ENCODE results near the gene AVPR2.

AVPR2 gene

DNA sequence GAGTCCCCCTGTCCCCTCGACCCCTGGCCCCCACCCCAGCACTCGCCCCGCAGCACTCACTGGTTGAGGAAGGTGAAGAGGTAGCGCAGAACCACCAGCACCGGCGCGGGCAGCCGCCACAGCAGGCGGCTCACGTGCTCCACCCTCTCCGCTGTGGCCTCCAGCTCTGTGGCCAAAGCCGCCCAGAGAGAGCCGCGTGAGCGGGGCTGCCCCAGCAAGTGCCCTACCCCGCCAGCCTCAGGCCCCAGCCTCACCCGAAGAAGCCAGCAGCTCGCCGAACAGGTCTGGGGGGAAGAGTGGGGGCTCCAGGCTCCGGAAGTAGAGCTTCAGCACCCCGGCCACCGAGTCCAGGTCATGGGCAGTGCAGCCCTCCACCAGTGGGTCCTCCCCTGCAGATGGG, 6.0 kb downstream of the AVPR2 start:
- in situ Hi-C loops (cut with MboI; ENCODE audit: low sequenced_read_pairs): no loop called here

DNA sequence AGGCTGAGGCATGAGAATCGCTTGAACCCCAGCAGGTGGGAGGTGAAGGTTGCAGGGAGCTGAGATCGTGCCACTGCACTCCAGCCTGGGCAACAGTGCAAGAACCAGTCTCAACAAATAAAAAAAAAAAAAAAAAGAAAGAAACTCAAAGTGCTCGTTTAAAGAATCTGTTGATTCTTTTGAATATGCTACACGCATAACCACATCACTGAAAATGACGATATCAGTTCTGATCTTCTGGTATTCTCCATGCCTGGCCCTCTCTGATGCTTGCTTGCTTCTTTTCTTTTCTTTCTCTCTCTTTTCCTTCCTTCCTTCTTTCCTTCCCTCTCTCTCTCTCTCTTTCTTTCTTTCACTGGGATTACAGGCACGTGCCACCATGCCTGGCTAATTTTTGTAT, 7.3 kb downstream of the AVPR2 start:
- in situ Hi-C loops (cut with MboI; ENCODE audit: low sequenced_read_pairs): no loop called here

DNA sequence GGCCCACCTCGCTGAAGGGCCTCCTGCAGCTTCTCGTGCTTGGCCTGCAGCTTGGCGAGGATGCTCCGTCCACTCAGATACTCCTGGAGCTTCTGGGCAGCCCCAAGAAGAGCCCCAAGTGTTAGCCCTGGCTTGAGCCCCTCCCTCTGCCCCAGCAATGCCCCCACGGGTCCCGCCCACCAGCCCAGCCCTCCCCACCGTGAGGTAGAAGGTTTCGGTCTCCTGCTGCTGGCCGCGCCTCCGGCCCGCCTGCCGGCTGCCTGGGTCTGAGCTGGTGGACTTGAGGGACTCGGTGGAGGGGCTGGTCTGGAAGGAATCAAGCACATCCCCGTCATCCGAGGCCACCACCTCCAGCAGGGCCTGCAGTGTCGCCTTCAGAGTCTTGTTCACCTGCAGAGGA, 8.7 kb downstream of the AVPR2 start:
- in situ Hi-C loops (cut with MboI; ENCODE audit: low sequenced_read_pairs): no loop called here

DNA sequence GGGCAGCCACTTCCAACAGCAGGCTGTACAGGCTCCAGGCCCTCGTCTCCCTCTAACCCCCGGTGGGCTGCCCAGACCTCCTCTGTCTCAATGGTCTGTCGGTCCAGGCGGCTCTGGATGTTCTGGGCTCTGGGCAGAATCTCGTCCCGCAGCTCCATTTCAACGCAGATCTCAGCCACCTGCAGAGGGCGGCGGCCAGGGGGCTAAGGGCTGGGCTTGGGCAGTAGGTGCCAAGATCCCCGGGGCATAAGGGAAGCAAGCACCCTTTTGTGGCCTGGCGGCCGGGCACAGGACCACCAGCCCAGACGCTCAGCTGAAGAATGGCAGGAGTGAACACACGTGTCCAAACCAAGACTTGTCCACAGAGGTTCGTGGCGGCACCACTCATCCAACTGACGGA, 9.2 kb downstream of the AVPR2 start:
- in situ Hi-C loops (cut with MboI; ENCODE audit: low sequenced_read_pairs): no loop called here

DNA sequence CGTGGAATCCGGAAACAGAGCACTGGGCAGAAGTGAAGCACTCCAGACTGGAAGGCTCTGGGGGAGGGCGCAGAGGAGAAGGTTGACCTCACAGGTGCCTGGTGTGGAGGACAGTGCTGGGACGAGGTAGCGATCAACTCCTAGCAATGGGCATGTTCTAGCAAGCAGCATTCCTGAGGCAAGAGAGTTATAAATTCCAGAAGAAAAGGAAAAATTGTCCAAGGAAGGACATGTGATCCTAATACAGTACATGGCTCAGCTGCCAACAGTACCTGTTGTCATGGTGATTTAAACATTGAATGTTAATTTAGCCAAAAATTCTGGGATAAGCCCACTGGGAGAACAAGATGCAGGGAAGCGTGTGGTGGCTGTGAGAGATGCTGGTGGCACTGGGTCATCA, 13.4 kb downstream of the AVPR2 start:
- in situ Hi-C loops (cut with MboI; ENCODE audit: low sequenced_read_pairs): no loop called here

DNA sequence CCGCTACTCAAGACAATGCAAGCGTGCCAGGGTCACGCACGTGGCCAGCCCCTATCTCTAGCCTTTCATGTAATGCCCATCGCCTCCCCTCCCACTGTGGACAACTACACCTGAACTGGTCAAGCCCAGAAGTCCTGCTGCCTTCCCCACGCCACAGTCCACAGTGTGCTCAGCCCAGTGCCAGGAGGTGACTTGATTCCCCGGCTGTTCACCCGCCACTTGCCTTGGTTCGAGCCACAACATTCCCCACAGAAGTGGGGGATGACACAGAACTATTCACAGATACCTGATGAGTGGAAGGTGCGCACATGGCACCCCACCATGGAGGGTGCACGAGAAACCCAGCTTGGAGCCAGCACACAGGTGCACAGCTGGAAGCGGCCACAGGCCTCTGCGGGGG, 14.8 kb downstream of the AVPR2 start:
- in situ Hi-C loops (cut with MboI; ENCODE audit: low sequenced_read_pairs): no loop called here

DNA sequence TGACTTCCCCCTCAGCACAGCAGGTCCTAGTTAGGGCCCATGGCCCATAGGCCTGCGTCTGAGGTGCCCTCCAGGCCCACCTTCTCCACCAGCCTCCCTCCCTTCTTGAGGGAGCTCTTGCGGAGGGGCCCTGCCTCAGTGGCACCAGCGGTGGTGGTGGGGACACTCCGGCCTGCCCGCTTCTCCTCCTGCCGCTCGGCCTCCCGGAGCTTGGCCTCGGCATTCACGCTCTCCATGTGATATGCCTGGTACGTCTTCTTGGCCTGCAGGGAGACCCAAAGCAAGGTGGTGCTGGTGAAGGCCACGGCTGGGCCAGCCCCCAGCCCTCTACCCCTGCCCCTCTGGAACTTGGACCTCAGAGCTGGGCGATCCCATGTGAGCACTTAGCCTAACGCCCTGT, 16.1 kb downstream of the AVPR2 start:
- in situ Hi-C loops (cut with MboI; ENCODE audit: low sequenced_read_pairs): no loop called here

DNA sequence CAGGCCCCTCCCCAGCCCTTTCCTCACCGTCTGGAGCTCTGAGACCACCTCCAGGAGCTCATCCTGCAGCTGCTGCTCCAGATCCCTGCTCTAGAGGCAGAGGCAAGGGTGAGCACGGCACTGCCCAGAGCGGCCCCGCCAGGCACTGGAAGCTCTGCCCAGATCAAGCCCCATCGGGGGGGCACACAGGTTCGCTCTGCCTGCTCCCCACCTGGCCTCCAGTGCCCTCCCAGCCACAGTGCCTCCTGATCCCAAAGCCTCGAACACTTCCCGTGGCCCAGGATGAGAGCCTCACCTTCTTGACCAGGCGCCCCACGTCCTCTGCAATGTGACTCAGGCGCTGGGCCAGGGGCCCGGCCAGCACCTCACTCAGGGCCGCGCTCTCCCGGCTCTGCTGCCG, 16.6 kb downstream of the AVPR2 start:
- in situ Hi-C loops (cut with MboI; ENCODE audit: low sequenced_read_pairs): no loop called here

DNA sequence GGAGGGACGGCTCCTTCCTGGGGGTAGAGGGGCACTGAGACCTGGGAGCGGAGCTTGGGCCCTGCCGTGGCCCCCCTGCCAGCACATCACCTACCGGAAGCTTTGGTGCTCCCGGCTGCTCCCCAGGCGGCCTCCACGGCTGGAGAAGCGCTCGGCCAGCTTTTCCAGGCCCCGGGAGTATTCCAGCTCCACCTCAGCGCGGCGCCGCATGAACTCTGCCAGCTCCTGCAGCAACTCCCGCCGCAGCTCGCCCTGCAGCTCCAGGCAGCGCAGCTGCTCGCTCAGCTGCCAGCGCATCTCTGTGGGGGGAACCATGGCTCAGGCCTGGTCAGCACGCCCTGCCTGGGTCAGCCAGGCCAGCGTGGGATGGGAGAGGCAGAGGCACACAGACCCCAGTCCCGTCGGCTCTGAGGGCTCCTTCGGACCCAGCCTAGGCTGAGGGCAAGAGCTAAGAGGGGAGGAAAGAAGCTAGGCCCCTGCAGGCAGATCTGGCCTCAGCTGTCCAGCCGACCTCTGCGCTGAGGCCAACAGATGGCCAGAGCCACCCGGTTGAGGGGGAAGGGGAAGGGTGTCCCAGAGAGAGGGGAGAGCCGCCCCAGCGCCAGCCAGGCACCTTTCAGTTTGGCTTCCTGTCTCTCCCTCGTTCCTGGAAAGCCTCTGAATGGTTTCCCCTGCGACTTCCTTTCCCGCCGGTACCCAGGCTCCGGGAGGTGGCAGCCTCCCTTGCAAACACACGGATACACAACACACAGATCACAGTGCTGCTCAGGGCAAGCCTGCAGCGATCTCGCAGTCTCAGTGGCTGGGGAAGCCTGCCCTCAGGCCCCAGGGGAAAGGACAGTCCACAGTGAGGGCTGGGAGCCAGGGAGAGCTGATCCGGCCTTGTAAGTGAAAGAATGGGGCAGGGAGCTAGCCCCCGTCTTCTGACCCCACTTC, 17.3 kb downstream of the AVPR2 start:
- in situ Hi-C loops (cut with MboI; ENCODE audit: low sequenced_read_pairs): no loop called here

DNA sequence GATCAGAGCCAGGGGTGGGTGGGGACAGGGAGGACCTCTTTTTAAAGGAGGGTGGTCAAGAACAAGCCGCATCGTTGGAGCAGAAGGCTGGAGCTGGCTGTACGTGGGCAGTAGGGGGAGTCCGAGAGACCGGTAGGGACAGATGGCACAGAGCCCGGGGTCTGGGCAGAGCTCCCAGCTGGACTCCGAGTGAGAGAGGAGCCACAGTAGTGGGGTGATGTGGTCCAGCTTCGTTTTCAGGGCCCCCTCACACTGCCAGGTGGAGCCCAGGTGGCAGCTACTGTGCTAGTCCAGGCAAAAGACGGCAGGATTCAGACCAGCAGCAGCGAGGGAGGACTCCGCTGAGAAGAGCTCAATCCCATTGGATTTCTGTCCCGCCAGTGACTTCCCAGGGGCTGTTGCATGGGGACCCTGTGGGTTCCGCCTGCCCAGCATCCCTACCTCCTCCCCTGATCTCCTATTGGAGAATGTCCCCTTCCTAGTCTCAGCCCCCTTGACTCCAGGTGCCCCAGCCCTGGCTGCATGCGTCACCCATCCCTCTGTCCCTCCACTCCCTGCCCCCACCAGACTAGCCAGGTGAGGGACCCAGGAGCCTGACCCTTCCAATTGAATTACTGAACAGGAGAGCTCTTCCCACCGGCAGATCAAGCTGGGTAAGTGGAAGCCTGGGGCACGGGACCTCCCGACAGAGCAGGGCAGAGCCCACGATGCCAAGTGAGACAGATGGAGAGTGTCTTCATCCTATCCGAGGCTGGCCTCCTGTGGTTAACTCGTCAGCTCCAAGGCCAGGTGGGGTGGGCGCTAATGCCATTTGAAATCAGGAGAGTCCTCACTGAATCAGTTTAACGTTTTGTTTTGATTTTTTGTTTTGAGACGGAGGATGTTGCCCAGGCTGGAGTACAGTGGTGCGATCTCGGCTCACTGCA, 18.7 kb downstream of the AVPR2 start:
- in situ Hi-C loops (cut with MboI; ENCODE audit: low sequenced_read_pairs): no loop called here

DNA sequence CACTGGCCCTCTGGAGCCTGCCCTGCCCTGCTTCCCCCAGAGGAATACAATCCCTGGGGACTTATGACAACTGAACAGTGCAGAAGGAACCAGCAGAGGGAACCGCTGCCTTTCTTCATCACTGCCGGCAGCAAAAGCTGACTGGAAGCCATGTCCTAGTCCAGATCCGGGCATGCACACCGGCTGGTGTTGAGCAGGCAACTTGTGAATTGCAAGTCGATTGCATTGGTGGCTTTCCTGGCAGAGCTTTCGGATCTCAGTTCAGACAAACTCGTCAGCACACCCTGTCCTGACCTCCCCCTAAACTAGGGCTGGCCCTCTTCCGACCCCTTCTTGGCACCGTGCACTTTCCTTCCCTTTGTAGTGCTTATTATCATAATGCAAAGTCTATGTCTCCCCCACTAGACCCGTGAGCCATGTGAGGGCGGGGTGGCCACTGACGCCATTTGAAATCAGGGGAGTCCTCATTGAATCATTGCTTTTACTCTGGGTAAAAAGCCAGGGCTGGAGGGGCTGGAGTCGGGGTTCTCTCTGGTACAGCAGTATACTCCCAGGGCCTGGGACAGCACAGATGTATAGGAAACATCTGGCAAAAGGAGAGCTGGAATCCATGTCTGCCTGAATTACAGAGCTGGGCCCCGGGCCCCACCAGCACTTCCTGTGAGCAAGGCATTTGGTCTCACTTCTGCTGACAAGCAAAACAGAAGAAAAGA, 19.8 kb downstream of the AVPR2 start:
- in situ Hi-C loops (cut with MboI; ENCODE audit: low sequenced_read_pairs): no loop called here

DNA sequence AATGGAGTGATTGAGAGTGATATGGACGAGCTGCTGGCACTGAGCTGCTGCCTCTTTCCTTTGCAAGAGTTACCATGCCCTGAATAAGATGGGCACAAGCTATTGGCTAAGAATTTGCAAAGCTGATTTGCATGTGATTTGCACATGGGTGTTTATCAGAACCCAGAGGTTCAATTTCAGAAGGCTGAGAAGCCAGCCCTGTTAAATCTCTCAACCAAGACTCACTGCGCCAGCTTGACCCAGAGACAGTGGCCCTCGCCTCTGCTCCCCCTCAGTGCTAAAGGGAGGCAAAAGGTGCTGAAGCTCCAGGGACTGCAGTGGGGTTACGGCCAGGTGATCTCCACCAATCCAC, 20.9 kb downstream of the AVPR2 start:
- in situ Hi-C loops (cut with MboI; ENCODE audit: low sequenced_read_pairs): no loop called here

DNA sequence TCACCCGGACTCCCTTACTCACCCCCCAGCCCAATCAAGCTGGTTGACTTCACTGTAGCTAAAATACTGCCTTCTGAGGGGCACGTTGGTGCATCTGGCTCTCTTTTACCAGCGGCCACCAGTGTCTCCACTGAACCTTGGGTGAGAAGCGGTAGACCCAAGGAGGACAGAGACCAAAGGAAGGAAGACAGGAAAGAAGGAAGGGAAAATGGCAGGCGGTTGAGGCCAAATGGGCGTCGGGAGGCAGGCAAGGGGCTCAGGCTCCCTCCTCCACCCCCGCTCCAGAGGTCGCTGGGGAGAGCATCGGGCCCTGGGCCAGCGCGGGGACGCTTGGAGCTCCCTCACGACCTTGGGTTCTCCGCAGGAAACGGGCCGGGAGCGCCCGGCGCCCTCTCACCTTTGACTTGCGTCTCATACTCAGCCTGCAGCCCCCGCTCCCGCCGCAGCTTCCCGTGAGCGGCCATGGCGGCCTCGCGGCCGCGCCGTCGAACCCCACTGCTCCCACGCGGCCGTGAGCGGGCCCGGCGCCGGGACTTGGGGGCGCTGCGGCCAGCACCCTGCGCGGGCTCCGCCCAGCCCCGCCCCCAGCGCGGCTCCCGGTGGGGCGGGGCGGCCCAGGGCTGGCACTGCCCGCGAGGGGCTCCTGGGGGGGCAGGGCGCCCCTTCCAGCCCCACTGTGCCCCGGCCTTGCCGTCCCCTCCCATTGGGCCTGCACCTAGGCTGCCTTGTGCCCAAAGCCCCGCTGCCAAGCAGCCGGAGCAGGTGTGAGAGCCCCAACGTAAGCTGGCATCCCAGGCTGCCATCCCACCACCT, 21.5 kb downstream of the AVPR2 start, which contains the start of gene ARHGAP4:
ARHGAP4 (minus strand) TSS at position 526 of the 813 bp plus-strand sequence; CDS start at position 464, 62 bp downstream.
- in situ Hi-C loops (cut with MboI; ENCODE audit: low sequenced_read_pairs): no loop called here

DNA sequence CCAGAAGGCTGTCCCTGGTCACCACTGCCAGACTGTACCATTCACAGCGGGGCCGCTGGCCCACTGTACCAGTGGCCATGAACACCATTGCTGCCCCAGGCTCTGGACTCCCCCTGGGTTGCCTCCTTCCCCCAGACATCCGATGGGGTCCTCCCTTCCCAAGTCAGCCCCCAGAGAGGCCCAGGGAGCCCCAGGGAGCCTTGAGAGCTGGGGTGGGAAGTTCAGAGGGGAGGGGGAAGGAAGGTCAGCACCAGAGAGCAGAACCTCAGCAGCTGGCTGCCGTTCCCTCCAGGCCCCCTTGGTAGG, 22.0 kb downstream of the AVPR2 start:
- in situ Hi-C loops (cut with MboI; ENCODE audit: low sequenced_read_pairs): no loop called here

DNA sequence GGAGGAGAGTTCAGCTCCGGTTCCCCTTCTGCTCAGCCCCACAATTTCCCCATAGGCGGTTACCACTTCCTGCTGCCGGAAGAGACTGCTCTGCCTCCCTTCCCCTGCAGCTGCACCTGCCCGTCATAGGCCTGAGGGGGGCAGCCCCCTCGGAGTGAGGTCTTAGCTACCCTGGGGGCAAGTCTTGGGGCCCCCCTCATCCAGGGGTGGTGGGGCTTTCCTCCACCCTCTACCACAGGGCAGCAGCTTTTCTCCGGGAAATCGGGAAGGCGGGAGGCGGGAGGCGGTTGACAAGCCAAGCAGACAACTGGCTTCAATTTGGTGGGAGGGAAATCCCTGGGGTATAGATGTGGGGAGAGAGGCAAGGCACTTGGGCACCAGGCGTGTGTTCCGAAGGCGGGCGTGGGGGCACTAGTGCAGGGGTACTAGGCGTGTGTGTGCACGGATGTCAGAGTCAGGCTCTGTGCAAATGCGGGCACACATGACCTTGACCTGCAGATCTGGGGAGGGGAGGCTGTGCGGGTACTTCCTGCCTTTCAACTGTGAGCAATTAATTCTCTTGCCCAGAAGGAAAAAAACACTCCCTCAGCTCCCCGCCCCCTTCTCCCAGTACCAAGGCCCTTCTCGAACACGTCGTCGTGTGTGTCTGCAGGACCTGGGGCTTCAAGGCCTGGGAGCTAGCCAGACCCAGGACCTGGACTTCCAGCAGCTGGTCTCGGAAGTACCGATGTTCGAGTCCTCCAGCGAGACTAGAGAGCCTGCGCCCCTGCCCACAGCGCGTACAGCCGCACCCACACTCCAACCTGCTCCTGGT, 22.6 kb downstream of the AVPR2 start:
- in situ Hi-C loops (cut with MboI; ENCODE audit: low sequenced_read_pairs): no loop called here

DNA sequence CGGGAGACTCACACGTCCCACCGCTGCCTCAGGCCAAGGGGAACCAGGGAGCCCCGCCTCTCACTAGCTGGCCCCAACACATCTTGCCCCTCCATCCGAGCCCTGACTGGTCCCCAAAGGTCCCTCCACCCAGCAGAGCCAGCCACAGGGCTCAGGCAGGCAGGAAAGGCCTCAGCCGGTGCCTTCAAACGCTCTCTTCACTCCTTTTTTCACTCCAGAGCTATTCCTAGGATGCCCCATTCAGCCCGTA, 23.1 kb downstream of the AVPR2 start:
- in situ Hi-C loops (cut with MboI; ENCODE audit: low sequenced_read_pairs): no loop called here

DNA sequence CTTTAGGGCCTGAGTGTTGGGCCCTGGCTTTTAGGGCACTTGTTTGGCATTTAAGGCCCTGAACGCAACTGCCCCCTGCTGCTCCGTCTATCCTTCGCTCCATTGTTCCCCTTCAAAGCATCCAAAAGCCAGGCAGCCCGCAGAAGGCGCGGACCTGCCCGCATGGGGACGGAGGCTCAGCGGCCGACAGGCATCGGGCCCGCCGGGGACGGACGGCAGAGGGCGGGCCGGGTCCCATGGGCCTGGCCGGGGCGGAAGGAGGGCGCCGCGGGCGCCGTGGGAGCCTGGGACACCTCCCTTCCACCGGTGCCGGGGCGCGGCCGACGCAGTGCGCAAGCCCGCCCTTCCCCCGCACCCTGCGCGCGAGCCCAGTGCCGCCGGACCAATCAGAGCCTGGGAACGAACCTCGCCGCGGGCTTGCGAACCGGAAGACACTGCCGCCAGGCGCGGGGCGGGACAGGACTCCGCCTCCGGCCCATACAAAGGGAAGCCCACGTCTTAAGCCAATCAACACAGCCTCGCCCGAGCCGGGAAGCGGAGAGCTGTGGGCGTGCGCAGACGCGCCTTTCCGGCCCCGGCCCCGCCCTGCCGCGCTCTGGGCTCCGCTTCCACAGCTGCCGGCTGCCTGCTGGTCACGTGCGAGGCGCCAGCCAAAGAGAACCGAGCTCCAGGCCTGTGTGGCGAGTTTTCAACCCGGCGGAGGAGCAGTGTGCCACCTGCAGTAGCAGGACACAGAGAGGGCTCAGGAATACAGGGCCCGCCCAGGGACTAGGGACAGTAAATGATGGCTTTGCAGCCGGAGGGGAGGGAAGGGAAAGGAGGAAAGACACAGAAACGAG, 23.7 kb downstream of the AVPR2 start:
- in situ Hi-C loops (cut with MboI; ENCODE audit: low sequenced_read_pairs): no loop called here

DNA sequence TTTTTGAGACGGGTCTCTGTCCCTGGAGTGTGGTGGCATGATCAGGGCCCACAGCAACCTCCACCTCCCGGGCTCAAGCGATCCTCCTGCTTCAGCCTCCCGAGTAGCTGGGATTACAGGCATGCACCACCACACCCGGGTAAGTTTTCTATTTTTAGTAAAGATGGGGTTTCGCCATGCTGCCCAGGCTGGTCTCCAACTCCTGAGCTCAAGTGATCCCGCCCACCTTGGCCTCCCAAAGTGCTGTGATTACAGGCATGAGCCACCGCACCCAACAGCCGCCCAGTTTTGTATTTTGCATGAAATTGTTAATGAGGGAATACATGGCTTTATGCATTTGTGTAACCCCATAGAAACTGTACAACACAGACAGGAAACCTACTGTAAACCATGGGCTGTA, 24.4 kb downstream of the AVPR2 start:
- in situ Hi-C loops (cut with MboI; ENCODE audit: low sequenced_read_pairs): no loop called here

DNA sequence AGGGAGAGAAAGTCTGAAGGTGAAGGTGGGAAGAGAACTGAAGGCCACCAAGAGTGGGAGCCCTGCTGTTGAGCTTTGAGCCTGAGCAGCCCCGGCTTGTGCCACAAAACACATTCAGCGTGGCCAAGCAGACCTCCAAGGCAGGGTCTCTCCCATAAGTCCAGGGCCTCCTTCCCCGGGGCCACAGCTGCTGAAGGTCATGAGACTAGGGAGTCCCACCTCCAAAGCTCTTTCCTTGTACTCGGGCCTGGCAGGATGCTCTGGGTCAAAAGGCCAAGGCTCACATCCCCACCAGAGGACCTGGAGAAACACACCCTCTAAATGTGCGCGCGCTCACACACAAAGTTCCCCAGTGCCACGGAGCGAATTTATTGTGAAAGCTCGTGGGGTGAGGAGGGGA, 25.1 kb downstream of the AVPR2 start:
- in situ Hi-C loops (cut with MboI; ENCODE audit: low sequenced_read_pairs): no loop called here

All from HL-60/S4 treated with phorbol 12-myristate 13-acetate at 8.2 ng/mL for 4 days and 3 days (cell line).